B cell (primary cell): Measurements from ENCODE around the gene PEX10. TPM values are rescaled to one million over a fixed set of nuclear protein-coding genes. Genes with fewer than 3 reads are reported as not detected.

Source experiments
- ATAC-seq: fragments of 200-7000 bp; cut with Tn5 transposase; one replicate; pipeline ENCODE4 v1.10.0; 2021; ENCODE audit warnings: low read depth, mild to moderate bottlenecking, moderate number of reproducible peaks, moderate library complexity
- CTCF ChIA-PET: fragments of 350-600 bp; sonication (Branson Sonifier 250); formaldehyde crosslinking; loops from one replicate; lab custom pipeline; 2021; ENCODE audit warnings: antibody characterized with exemption, inconsistent platforms; lab: Charles Lee
- POLR2A ChIA-PET: fragments of 350-600 bp; sonication (Branson Sonifier 250); formaldehyde crosslinking; loops from one replicate; lab custom pipeline; 2021; ENCODE audit warnings: antibody characterized with exemption; lab: Charles Lee
- DNase-seq: peaks from one replicate; pipeline ENCODE4 v3.0.0; 2013
- H2AFZ ChIP-seq: 2 replicates; pipeline ENCODE4 v1.6.1; 2012; ENCODE audit warnings: mild to moderate bottlenecking, low read depth, low read length; ENCODE audit not compliant: insufficient read depth, poor library complexity, severe bottlenecking
- H3K27ac ChIP-seq, 2 donors: 1 replicate in 1 of 2; 2 replicates in 1 of 2; pipeline ENCODE4 v1.5.1; 2012 to 2013; ENCODE audit warnings: low read length in 2 of 2, mild to moderate bottlenecking in 2 of 2, moderate library complexity in 1 of 2
- H3K27me3 ChIP-seq, 4 experiments: fragments of 200-600 bp in 1 of 4; sonication (generic) in 1 of 4; replicated peaks in 1 of 4; 1 replicate in 2 of 4; 2 replicates in 2 of 4; pipeline versions ENCODE4 v1.6.1 to v1.7.0; 2013 to 2016; ENCODE audit warnings: low read length in 3 of 4, mild to moderate bottlenecking in 2 of 4, mixed read lengths in 1 of 4, moderate library complexity in 1 of 4; ENCODE audit not compliant: insufficient read depth in 4 of 4, control insufficient read depth in 3 of 4; ENCODE audit errors: control extremely low read depth in 1 of 4
- H3K36me3 ChIP-seq, 2 experiments: replicated peaks in 1 of 2; 1 replicate in 1 of 2; 2 replicates in 1 of 2; pipeline versions ENCODE4 v1.6.1 to v1.7.1; 2013; ENCODE audit warnings: low read length in 1 of 2; ENCODE audit not compliant: insufficient read depth in 2 of 2, control insufficient read depth in 1 of 2; ENCODE audit errors: control extremely low read depth in 1 of 2, extremely low read depth in 1 of 2
- H3K4me1 ChIP-seq, 2 donors: fragments of 200-600 bp in 1 of 2; sonication (generic) in 1 of 2; 1 replicate in 1 of 2; 2 replicates in 1 of 2; pipeline versions ENCODE4 v1.5.1 to v1.6.1; 2013 to 2017; ENCODE audit warnings: low read length in 2 of 2; ENCODE audit not compliant: control insufficient read depth in 2 of 2, insufficient read depth in 2 of 2
- H3K4me2 ChIP-seq: replicated peaks from 2 replicates; pipeline ENCODE3; 2012; ENCODE audit warnings: mild to moderate bottlenecking, low read depth, low read length; ENCODE audit not compliant: poor library complexity, severe bottlenecking
- H3K4me3 ChIP-seq, 5 experiments: fragments of 200-600 bp in 1 of 5; sonication (generic) in 1 of 5; 1 replicate in 3 of 5; 2 replicates in 2 of 5; pipeline versions ENCODE4 v1.5.1 to v1.7.0; 2011 to 2016; ENCODE audit warnings: low read length in 4 of 5, mild to moderate bottlenecking in 4 of 5, low read depth in 2 of 5, control low read depth in 1 of 5, moderate library complexity in 1 of 5; ENCODE audit not compliant: insufficient read depth in 1 of 5; ENCODE audit errors: control extremely low read depth in 1 of 5, extremely low read depth in 1 of 5
- H3K79me2 ChIP-seq: fragments of 200-600 bp; sonication (generic); one replicate; pipeline ENCODE4 v1.6.0; 2016; ENCODE audit warnings: low read length; ENCODE audit not compliant: control insufficient read depth, insufficient read depth
- H3K9ac ChIP-seq: fragments of 200-600 bp; sonication (generic); 2 replicates; pipeline ENCODE4 v1.6.1; 2017; ENCODE audit warnings: mild to moderate bottlenecking, low read length, moderate library complexity
- H3K9me3 ChIP-seq, 3 donors: one replicate each; pipeline versions ENCODE4 v1.6.1 to v1.7.1; 2013; ENCODE audit warnings: low read length in 2 of 3; ENCODE audit not compliant: control insufficient read depth in 2 of 3, insufficient read depth in 1 of 3; ENCODE audit errors: control extremely low read depth in 1 of 3
- H4K20me1 ChIP-seq: 2 replicates; pipeline ENCODE4 v1.6.0; 2012; ENCODE audit warnings: mild to moderate bottlenecking, low read length; ENCODE audit not compliant: insufficient read depth, control insufficient read depth, poor library complexity, severe bottlenecking
- H3K27ac Mint-ChIP-seq: one replicate; pipeline ENCODE4 v1.8.0; 2021; ENCODE audit warnings: mixed read lengths
- H3K27me3 Mint-ChIP-seq: one replicate; pipeline ENCODE4 v1.8.0; 2021; ENCODE audit warnings: mixed read lengths
- H3K4me1 Mint-ChIP-seq: one replicate; pipeline ENCODE4 v1.8.0; 2021; ENCODE audit warnings: mixed read lengths
- H3K4me3 Mint-ChIP-seq: one replicate; pipeline ENCODE4 v1.8.0; 2021; ENCODE audit warnings: mixed read lengths
- H3K9me3 Mint-ChIP-seq: one replicate; pipeline ENCODE4 v1.8.0; 2022; ENCODE audit warnings: mixed read lengths; ENCODE audit not compliant: insufficient read depth
- CTCF ChIP-seq: fragments of 200-600 bp; IDR thresholded peaks from one replicate; pipeline ENCODE4 v1.8.0; 2022; ENCODE audit warnings: antibody characterized with exemption, mild to moderate bottlenecking
- EZH2 ChIP-seq: IDR thresholded peaks from 2 replicates; pipeline ENCODE4 v1.6.1; 2012; ENCODE audit warnings: borderline replicate concordance, low read depth, mild to moderate bottlenecking, moderate library complexity, low read length; ENCODE audit not compliant: insufficient read depth, poor library complexity, severe bottlenecking
- WGBS: methylation state at CpG from one replicate; pipeline ENCODE4 v1.1.5; 2013; ENCODE audit warnings: missing lambda C conversion rate; ENCODE audit not compliant: insufficient coverage; 5-methylcytosine and 5-hydroxymethylcytosine counted together
- intact Hi-C: fragments of 100-400 bp; cut with micrococcal nuclease; formaldehyde crosslinking; loops from one replicate; pipeline ENCODE4 v1.10.0; 2022
- polyA plus RNA-seq: library from polyadenylated mRNA; depleted of rRNA; stranded (reverse); fragments of >200 nt; gene quantifications from 2 replicates; pipeline ENCODE4 v1.2.3, GENCODE V29; 2012
- total RNA-seq, 2 donors: library from RNA; stranded (reverse); fragments of 120-200 nt in 1 of 2; gene quantifications; 1 replicate in 1 of 2; 2 replicates in 1 of 2; pipeline versions ENCODE4 v1.2.3 to v1.2.4, GENCODE V29; 2013 to 2022

PEX10 gene
- total and polyA plus RNA-seq, 2 donors (not counting 1 experiment from before 2014, with no cell fraction given), result 13.5 to 18.4 TPM

- intact Hi-C loops, result no loop called here
- CTCF ChIA-PET, result no interaction called here
- Histone ChIP-seq H3K4me2 (no peak overlapping the region), H3K9me3 (no peaks in the 10 kb centered on the region), H3K4me1 (peaks cover 4 to 9% of the 10 kb centered on the region in 2 donors), H3K27me3 (no peaks in the 10 kb centered on the region), H3K27ac (no peak overlapping the region), H2AFZ (no peak overlapping the region), H3K36me3 (no peaks in the 10 kb centered on the region), H4K20me1 (no peaks in the 10 kb centered on the region), H3K79me2 (no peaks in the 10 kb centered on the region), H3K4me3 (no peak overlapping the region), H3K9ac (no peak overlapping the region)
- Mint-ChIP-seq H3K4me3 (no peak overlapping the region), H3K27ac (no peak overlapping the region), H3K27me3 (no peaks in the 10 kb centered on the region), H3K4me1 (peaks cover 10% of the 10 kb centered on the region), H3K9me3 (no peaks in the 10 kb centered on the region)
- no peak for DNase-seq
- POLR2A ChIA-PET, result no interaction called here
- ATAC-seq, result no peak
- 95% methylated on average over 33 of the region's 36 CpGs for WGBS
- TF ChIP-seq CTCF, result no peak
- no peak for TF ChIP-seq EZH2
Observed at GRCh38 chr1:2372551-2373490, 39.5 kb downstream of the PEX10 start.
